GM23338 (cell line): ENCODE data around the gene CYP20A1. TPM values are rescaled to one million over a fixed set of nuclear protein-coding genes. Genes with fewer than 3 reads are reported as not detected.

Source experiments
- ATAC-seq: fragments of 200-7000 bp; cut with Tn5 transposase; 3 replicates; pipeline ENCODE4 v1.9.1; 2020
- DNase-seq: peaks from one replicate; pipeline ENCODE4 v3.0.0-alpha.2; 2015; ENCODE audit warnings: low spot score
- H2AFZ ChIP-seq: fragments of 200-600 bp; sonication (generic); 2 replicates; pipeline ENCODE4 v1.8.0; 2016; ENCODE audit warnings: antibody characterized with exemption, mild to moderate bottlenecking, moderate library complexity
- H3F3A ChIP-seq: fragments of 200-600 bp; sonication (generic); replicated peaks from 2 replicates; pipeline ENCODE4 v1.8.0; 2017; ENCODE audit warnings: antibody characterized with exemption, mixed run types, low read depth
- H3K27ac ChIP-seq: fragments of 200-600 bp; sonication (generic); 2 replicates; pipeline ENCODE4 v1.6.1; 2016; ENCODE audit warnings: low read depth
- H3K27me3 ChIP-seq: fragments of 200-600 bp; sonication (generic); 2 replicates; pipeline ENCODE4 v1.8.0; 2016; ENCODE audit warnings: mild to moderate bottlenecking, mixed run types, moderate library complexity; ENCODE audit not compliant: insufficient read depth
- H3K36me3 ChIP-seq: fragments of 200-600 bp; sonication (generic); 2 replicates; pipeline ENCODE4 v1.8.0; 2016; ENCODE audit warnings: mild to moderate bottlenecking; ENCODE audit not compliant: insufficient read depth
- H3K4me1 ChIP-seq: fragments of 200-600 bp; sonication (generic); 2 replicates; pipeline ENCODE4 v1.8.0; 2016; ENCODE audit warnings: mild to moderate bottlenecking, moderate library complexity; ENCODE audit not compliant: insufficient read depth
- H3K4me2 ChIP-seq: fragments of 200-600 bp; sonication (generic); 2 replicates; pipeline ENCODE4 v1.7.1; 2017; ENCODE audit warnings: mixed run types
- H3K4me3 ChIP-seq: fragments of 200-600 bp; sonication (generic); 2 replicates; pipeline ENCODE4 v1.6.1; 2016; ENCODE audit warnings: mixed run types
- H3K79me2 ChIP-seq: fragments of 200-600 bp; sonication (generic); replicated peaks from 2 replicates; pipeline ENCODE4 v1.8.0; 2017; ENCODE audit warnings: mild to moderate bottlenecking; ENCODE audit not compliant: insufficient read depth
- H3K9me2 ChIP-seq: fragments of 200-600 bp; sonication (generic); 2 replicates; pipeline ENCODE4 v1.8.0; 2017; ENCODE audit not compliant: insufficient read depth
- H4K20me1 ChIP-seq: fragments of 200-600 bp; sonication (generic); replicated peaks from 2 replicates; pipeline ENCODE4 v1.8.0; 2017; ENCODE audit warnings: mild to moderate bottlenecking; ENCODE audit not compliant: insufficient read depth
- H3K27ac Mint-ChIP-seq: 2 replicates; pipeline ENCODE4 v1.8.0; 2020; ENCODE audit warnings: inconsistent platforms, mild to moderate bottlenecking, moderate library complexity, mixed read lengths
- H3K27me3 Mint-ChIP-seq: 3 replicates; pipeline ENCODE4 v1.8.0; 2022; ENCODE audit warnings: low read depth, mild to moderate bottlenecking, moderate library complexity, mixed read lengths, inconsistent platforms; ENCODE audit not compliant: insufficient read depth, poor library complexity
- H3K36me3 Mint-ChIP-seq: 3 replicates; pipeline ENCODE4 v1.8.0; 2021; ENCODE audit warnings: low read depth, mild to moderate bottlenecking, inconsistent platforms, moderate library complexity, mixed read lengths
- H3K4me1 Mint-ChIP-seq: 3 replicates; pipeline ENCODE4 v1.8.0; 2020; ENCODE audit warnings: mild to moderate bottlenecking, inconsistent platforms, mixed read lengths
- H3K4me3 Mint-ChIP-seq: 3 replicates; pipeline ENCODE4 v1.8.0; 2021; ENCODE audit warnings: moderate library complexity, mild to moderate bottlenecking, inconsistent platforms, mixed read lengths
- H3K9me3 Mint-ChIP-seq: 3 replicates; pipeline ENCODE4 v1.8.0; 2020; ENCODE audit warnings: moderate library complexity, mild to moderate bottlenecking, inconsistent platforms, mixed read lengths
- CREB1 ChIP-seq: fragments of 250-450 bp; sonication (Bioruptor Pico); IDR thresholded peaks from 2 replicates; pipeline ENCODE4 v1.5.0; 2020; ENCODE audit warnings: low read depth, mild to moderate bottlenecking, moderate library complexity
- EZH2 ChIP-seq: fragments of 200-600 bp; sonication (generic); IDR thresholded peaks from one replicate; pipeline ENCODE4 v1.8.0; 2017; ENCODE audit warnings: antibody characterized with exemption, mild to moderate bottlenecking, low read depth; ENCODE audit not compliant: unreplicated experiment
- EZH2phosphoT487 ChIP-seq: fragments of 200-600 bp; sonication (generic); IDR thresholded peaks from one replicate; pipeline ENCODE4 v1.8.1; 2018; ENCODE audit warnings: antibody characterized with exemption; ENCODE audit not compliant: unreplicated experiment
- JUNB ChIP-seq: IDR thresholded peaks from one replicate; pipeline ENCODE4 v1.6.1; 2016; ENCODE audit warnings: antibody characterized with exemption; ENCODE audit not compliant: unreplicated experiment
- NANOG ChIP-seq: IDR thresholded peaks from 2 replicates; pipeline ENCODE4 v1.6.1; 2016; ENCODE audit warnings: antibody characterized with exemption, borderline replicate concordance
- POLR2AphosphoS5 ChIP-seq: IDR thresholded peaks from 2 replicates; pipeline ENCODE4 v1.6.1; 2016; ENCODE audit warnings: antibody characterized with exemption, low read depth
- STAT1 ChIP-seq: IDR thresholded peaks from one replicate; pipeline ENCODE4 v1.6.1; 2016; ENCODE audit warnings: antibody characterized with exemption; ENCODE audit not compliant: unreplicated experiment
- ZNF114 ChIP-seq: fragments of 250-450 bp; sonication (Bioruptor Pico); IDR thresholded peaks from 2 replicates; pipeline ENCODE4 v1.5.0; 2020; ENCODE audit warnings: mild to moderate bottlenecking, moderate library complexity
- ZNF331 ChIP-seq: fragments of 250-450 bp; sonication (Bioruptor Pico); IDR thresholded peaks from 2 replicates; pipeline ENCODE4 v1.5.0; 2020; ENCODE audit warnings: low read depth, mild to moderate bottlenecking, moderate library complexity
- polyA plus RNA-seq: library from polyadenylated mRNA; unstranded; fragments of >200 nt; fragmentation: Nextera tagmentation; extraction: Ambion mirVana; gene quantifications from 2 replicates; pipeline ENCODE4 v1.2.1, GENCODE V29; 2016
- total RNA-seq: library from RNA; depleted of rRNA; stranded (reverse); fragments of >200 nt; shearing (Covaris generic); gene quantifications from 2 replicates; pipeline ENCODE4 v1.2.3, GENCODE V29; 2014
- TF ChIP-seq, protein P1 (sequence below): fragments of 250-450 bp; sonication (Bioruptor Pico); IDR thresholded peaks from 2 replicates; pipeline ENCODE4 v1.5.0; 2020; ENCODE audit warnings: mild to moderate bottlenecking, moderate library complexity
- TF ChIP-seq, protein P2 (sequence below): IDR thresholded peaks from 2 replicates; pipeline ENCODE4 v1.6.1; 2016; ENCODE audit warnings: antibody characterized with exemption
- TF ChIP-seq, protein P3 (sequence below): IDR thresholded peaks from one replicate; pipeline ENCODE4 v1.6.1; 2018; ENCODE audit warnings: antibody characterized with exemption; ENCODE audit not compliant: unreplicated experiment
- TF ChIP-seq, protein P4 (sequence below), 2 experiments: fragments of 200-600 bp in 1 of 2; sonication (generic) in 1 of 2; conservative IDR thresholded peaks; 2 replicates each; pipeline versions ENCODE4 v1.5.1 to v1.6.1; 2016 to 2017; ENCODE audit warnings: antibody characterized with exemption in 2 of 2, low read depth in 2 of 2, mild to moderate bottlenecking in 2 of 2, moderate library complexity in 1 of 2

The CYP20A1 gene
- total and polyA plus RNA-seq, 2 experiments from 2014 or later, result 17.0 to 21.0 TPM

DNA sequence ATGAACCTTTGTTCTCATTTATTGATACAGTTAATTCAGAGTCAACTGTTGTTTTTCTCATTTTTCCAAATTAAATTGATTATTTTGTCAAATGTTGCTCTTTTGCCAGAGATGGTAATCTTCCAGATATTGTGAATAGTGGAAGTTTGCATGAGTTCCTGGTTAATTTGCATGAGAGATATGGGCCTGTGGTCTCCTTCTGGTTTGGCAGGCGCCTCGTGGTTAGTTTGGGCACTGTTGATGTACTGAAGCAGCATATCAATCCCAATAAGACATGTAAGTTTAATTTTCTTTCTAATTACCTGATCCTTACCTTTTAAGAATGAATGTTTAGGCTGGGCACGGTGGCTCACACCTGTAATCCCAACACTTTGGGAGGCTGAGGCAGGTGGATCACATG is 7.8 kb downstream of the CYP20A1 start:
- ATAC-seq (no peak), DNase-seq (no peak)
- H3K4me3 ChIP-seq, result no peak overlapping the region
- no peaks in the 10 kb centered on the region for H3K9me2 ChIP-seq
- TF ChIP-seq STAT1 (no peak), EZH2 (no peak), JUNB (no peak), NANOG (no peak), ZNF331 (CRISPR knock-in tag) (no peak), ZNF114 (CRISPR knock-in tag) (no peak), EZH2phosphoT487 (no peak), CREB1 (CRISPR knock-in tag) (no peak), POLR2AphosphoS5 (no peak)
- TF ChIP-seq, protein P1, sequence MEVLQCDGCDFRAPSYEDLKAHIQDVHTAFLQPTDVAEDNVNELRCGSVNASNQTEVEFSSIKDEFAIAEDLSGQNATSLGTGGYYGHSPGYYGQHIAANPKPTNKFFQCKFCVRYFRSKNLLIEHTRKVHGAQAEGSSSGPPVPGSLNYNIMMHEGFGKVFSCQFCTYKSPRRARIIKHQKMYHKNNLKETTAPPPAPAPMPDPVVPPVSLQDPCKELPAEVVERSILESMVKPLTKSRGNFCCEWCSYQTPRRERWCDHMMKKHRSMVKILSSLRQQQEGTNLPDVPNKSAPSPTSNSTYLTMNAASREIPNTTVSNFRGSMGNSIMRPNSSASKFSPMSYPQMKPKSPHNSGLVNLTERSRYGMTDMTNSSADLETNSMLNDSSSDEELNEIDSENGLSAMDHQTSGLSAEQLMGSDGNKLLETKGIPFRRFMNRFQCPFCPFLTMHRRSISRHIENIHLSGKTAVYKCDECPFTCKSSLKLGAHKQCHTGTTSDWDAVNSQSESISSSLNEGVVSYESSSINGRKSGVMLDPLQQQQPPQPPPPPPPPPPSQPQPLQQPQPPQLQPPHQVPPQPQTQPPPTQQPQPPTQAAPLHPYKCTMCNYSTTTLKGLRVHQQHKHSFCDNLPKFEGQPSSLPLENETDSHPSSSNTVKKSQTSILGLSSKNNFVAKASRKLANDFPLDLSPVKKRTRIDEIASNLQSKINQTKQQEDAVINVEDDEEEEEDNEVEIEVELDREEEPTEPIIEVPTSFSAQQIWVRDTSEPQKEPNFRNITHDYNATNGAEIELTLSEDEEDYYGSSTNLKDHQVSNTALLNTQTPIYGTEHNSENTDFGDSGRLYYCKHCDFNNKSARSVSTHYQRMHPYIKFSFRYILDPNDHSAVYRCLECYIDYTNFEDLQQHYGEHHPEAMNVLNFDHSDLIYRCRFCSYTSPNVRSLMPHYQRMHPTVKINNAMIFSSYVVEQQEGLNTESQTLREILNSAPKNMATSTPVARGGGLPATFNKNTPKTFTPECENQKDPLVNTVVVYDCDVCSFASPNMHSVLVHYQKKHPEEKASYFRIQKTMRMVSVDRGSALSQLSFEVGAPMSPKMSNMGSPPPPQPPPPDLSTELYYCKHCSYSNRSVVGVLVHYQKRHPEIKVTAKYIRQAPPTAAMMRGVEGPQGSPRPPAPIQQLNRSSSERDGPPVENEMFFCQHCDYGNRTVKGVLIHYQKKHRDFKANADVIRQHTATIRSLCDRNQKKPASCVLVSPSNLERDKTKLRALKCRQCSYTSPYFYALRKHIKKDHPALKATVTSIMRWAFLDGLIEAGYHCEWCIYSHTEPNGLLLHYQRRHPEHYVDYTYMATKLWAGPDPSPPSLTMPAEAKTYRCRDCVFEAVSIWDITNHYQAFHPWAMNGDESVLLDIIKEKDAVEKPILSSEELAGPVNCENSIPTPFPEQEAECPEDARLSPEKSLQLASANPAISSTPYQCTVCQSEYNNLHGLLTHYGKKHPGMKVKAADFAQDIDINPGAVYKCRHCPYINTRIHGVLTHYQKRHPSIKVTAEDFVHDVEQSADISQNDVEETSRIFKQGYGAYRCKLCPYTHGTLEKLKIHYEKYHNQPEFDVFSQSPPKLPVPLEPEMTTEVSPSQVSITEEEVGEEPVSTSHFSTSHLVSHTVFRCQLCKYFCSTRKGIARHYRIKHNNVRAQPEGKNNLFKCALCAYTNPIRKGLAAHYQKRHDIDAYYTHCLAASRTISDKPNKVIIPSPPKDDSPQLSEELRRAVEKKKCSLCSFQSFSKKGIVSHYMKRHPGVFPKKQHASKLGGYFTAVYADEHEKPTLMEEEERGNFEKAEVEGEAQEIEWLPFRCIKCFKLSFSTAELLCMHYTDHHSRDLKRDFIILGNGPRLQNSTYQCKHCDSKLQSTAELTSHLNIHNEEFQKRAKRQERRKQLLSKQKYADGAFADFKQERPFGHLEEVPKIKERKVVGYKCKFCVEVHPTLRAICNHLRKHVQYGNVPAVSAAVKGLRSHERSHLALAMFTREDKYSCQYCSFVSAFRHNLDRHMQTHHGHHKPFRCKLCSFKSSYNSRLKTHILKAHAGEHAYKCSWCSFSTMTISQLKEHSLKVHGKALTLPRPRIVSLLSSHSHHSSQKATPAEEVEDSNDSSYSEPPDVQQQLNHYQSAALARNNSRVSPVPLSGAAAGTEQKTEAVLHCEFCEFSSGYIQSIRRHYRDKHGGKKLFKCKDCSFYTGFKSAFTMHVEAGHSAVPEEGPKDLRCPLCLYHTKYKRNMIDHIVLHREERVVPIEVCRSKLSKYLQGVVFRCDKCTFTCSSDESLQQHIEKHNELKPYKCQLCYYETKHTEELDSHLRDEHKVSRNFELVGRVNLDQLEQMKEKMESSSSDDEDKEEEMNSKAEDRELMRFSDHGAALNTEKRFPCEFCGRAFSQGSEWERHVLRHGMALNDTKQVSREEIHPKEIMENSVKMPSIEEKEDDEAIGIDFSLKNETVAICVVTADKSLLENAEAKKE (CRISPR knock-in tag), result no peak
- TF ChIP-seq, protein P2, sequence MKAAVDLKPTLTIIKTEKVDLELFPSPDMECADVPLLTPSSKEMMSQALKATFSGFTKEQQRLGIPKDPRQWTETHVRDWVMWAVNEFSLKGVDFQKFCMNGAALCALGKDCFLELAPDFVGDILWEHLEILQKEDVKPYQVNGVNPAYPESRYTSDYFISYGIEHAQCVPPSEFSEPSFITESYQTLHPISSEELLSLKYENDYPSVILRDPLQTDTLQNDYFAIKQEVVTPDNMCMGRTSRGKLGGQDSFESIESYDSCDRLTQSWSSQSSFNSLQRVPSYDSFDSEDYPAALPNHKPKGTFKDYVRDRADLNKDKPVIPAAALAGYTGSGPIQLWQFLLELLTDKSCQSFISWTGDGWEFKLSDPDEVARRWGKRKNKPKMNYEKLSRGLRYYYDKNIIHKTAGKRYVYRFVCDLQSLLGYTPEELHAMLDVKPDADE, result no peak
- TF ChIP-seq, protein P3, sequence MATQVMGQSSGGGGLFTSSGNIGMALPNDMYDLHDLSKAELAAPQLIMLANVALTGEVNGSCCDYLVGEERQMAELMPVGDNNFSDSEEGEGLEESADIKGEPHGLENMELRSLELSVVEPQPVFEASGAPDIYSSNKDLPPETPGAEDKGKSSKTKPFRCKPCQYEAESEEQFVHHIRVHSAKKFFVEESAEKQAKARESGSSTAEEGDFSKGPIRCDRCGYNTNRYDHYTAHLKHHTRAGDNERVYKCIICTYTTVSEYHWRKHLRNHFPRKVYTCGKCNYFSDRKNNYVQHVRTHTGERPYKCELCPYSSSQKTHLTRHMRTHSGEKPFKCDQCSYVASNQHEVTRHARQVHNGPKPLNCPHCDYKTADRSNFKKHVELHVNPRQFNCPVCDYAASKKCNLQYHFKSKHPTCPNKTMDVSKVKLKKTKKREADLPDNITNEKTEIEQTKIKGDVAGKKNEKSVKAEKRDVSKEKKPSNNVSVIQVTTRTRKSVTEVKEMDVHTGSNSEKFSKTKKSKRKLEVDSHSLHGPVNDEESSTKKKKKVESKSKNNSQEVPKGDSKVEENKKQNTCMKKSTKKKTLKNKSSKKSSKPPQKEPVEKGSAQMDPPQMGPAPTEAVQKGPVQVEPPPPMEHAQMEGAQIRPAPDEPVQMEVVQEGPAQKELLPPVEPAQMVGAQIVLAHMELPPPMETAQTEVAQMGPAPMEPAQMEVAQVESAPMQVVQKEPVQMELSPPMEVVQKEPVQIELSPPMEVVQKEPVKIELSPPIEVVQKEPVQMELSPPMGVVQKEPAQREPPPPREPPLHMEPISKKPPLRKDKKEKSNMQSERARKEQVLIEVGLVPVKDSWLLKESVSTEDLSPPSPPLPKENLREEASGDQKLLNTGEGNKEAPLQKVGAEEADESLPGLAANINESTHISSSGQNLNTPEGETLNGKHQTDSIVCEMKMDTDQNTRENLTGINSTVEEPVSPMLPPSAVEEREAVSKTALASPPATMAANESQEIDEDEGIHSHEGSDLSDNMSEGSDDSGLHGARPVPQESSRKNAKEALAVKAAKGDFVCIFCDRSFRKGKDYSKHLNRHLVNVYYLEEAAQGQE, result no peak
- TF ChIP-seq, protein P4, sequence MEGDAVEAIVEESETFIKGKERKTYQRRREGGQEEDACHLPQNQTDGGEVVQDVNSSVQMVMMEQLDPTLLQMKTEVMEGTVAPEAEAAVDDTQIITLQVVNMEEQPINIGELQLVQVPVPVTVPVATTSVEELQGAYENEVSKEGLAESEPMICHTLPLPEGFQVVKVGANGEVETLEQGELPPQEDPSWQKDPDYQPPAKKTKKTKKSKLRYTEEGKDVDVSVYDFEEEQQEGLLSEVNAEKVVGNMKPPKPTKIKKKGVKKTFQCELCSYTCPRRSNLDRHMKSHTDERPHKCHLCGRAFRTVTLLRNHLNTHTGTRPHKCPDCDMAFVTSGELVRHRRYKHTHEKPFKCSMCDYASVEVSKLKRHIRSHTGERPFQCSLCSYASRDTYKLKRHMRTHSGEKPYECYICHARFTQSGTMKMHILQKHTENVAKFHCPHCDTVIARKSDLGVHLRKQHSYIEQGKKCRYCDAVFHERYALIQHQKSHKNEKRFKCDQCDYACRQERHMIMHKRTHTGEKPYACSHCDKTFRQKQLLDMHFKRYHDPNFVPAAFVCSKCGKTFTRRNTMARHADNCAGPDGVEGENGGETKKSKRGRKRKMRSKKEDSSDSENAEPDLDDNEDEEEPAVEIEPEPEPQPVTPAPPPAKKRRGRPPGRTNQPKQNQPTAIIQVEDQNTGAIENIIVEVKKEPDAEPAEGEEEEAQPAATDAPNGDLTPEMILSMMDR (conservative IDR thresholded peaks at IDR 0.05; ENCODE audit: low read depth in 2 of 2), result no peak
- no peaks in the 10 kb centered on the region for H3K4me1 ChIP-seq
- peaks cover 17% of the 10 kb centered on the region for H3K79me2 ChIP-seq
- 0 out of 2 replicates have a peak, but pooled peaks cover 5% of the 10 kb centered on the region for H3F3A ChIP-seq
- H3K4me1 Mint-ChIP-seq, result no peaks in the 10 kb centered on the region
- H3K27ac Mint-ChIP-seq, result no peak overlapping the region
- no peaks in the 10 kb centered on the region for H3K9me3 Mint-ChIP-seq
- no peak overlapping the region for H2AFZ ChIP-seq
- peaks cover 9% of the 10 kb centered on the region; the same call in 1 of the 2 replicates for H3K36me3 ChIP-seq
- H4K20me1 ChIP-seq, result no peaks in the 10 kb centered on the region
- no peak overlapping the region for H3K27ac ChIP-seq
- no peaks in the 10 kb centered on the region for H3K27me3 Mint-ChIP-seq
- no peak overlapping the region for H3K4me2 ChIP-seq
- H3K4me3 Mint-ChIP-seq, result no peak overlapping the region
- H3K36me3 Mint-ChIP-seq, result peaks cover 30% of the 10 kb centered on the region
- H3K27me3 ChIP-seq, result no peaks in the 10 kb centered on the region
